ENCODE measurements around the gene DNMT1. TPM values are rescaled to one million over a fixed set of nuclear protein-coding genes. Genes with fewer than 3 reads are reported as not detected.

The DNMT1 gene
- total RNA-seq, 4 donors from 2014 or later, result 20.8 to 51.4 (median 34.8) TPM

- Histone ChIP-seq H3K4me3 (no peak overlapping the region), H3K27ac (replicated peaks in 1 of 4) (no peak overlapping the region), H3K27me3 (no peaks in the 10 kb centered on the region), H3K4me1 (no peaks in the 10 kb centered on the region), H3K36me3 (peaks cover 84 to 97% (median 93%) of the 10 kb centered on the region in 4 donors), H3K9me3 (no peaks in the 10 kb centered on the region)
- DNase-seq (ENCODE audit: extremely low spot score), result no peak
- WGBS, result 90% methylated on average over 12 of the region's 12 CpGs
- intact Hi-C loops (cut with DNase I), result no loop called here
- TF ChIP-seq POLR2A (IDR thresholded peaks at IDR 0.05; ENCODE audit: low read depth) (no peak), CTCF (IDR thresholded peaks at IDR 0.05) (no peak), EP300 (IDR thresholded peaks at IDR 0.05) (no peak)
Observed at GRCh38 chr19:10149427-10149826, 45.3 kb downstream of the DNMT1 start.

- TF ChIP-seq CTCF (IDR thresholded peaks at IDR 0.05) (no peak), POLR2A (IDR thresholded peaks at IDR 0.05; ENCODE audit: low read depth) (no peak), EP300 (IDR thresholded peaks at IDR 0.05) (no peak), POLR2AphosphoS5 (IDR thresholded peaks at IDR 0.05) (no peak)
- intact Hi-C loops (cut with DNase I), result no loop called here
- Histone ChIP-seq H3K4me3 (no peak overlapping the region), H3K9me3 (no peaks in the 10 kb centered on the region), H3K27me3 (no peaks in the 10 kb centered on the region), H3K27ac (replicated peaks in 1 of 4) (no peak overlapping the region), H3K4me1 (no peaks in the 10 kb centered on the region), H3K36me3 (peaks cover 84 to 98% (median 97%) of the 10 kb centered on the region in 4 donors)
- WGBS, result 93% methylated on average over 11 of the region's 14 CpGs
- DNase-seq (ENCODE audit: extremely low spot score), result no peak
Observed at GRCh38 chr19:10146142-10146541, 48.6 kb downstream of the DNMT1 start.

- H3K4me1 ChIP-seq, result no peaks in the 10 kb centered on the region
- intact Hi-C loops (cut with DNase I), result no loop called here
- H3K27ac ChIP-seq (replicated peaks in 1 of 4), result no peak overlapping the region
- H3K36me3 ChIP-seq, result peaks cover 86 to 98% (median 97%) of the 10 kb centered on the region in 4 donors
- H3K27me3 ChIP-seq, result no peaks in the 10 kb centered on the region
- no peak for DNase-seq (ENCODE audit: extremely low spot score)
- 94% methylated on average over 5 of the region's 10 CpGs for WGBS
- TF ChIP-seq POLR2AphosphoS5 (IDR thresholded peaks at IDR 0.05), result no peak
- no peak for TF ChIP-seq POLR2A (IDR thresholded peaks at IDR 0.05; ENCODE audit: low read depth)
- no peak for TF ChIP-seq EP300 (IDR thresholded peaks at IDR 0.05)
- no peak for TF ChIP-seq CTCF (IDR thresholded peaks at IDR 0.05)
- no peak overlapping the region for H3K4me3 ChIP-seq
- no peaks in the 10 kb centered on the region for H3K9me3 ChIP-seq
Observed at GRCh38 chr19:10145031-10145430, 49.7 kb downstream of the DNMT1 start.

- Histone ChIP-seq H3K27ac (replicated peaks in 1 of 4) (no peak overlapping the region), H3K36me3 (peaks cover 86 to 98% (median 97%) of the 10 kb centered on the region in 4 donors), H3K27me3 (no peaks in the 10 kb centered on the region)
Observed at GRCh38 chr19:10144361-10144760, 50.4 kb downstream of the DNMT1 start.

More at GRCh38 chr19:10144361-10144760, 50.4 kb downstream of the DNMT1 start:
- DNase-seq (ENCODE audit: extremely low spot score), result no peak
- TF ChIP-seq EP300 (IDR thresholded peaks at IDR 0.05), result no peak
- no peak for TF ChIP-seq POLR2A (IDR thresholded peaks at IDR 0.05; ENCODE audit: low read depth)
- TF ChIP-seq CTCF (IDR thresholded peaks at IDR 0.05), result no peak
- no peak for TF ChIP-seq POLR2AphosphoS5 (IDR thresholded peaks at IDR 0.05)
- H3K4me3 ChIP-seq, result no peak overlapping the region
- intact Hi-C loops (cut with DNase I), result no loop called here
- H3K9me3 ChIP-seq, result no peaks in the 10 kb centered on the region
- WGBS, result 84% methylated on average over 5 of the region's 10 CpGs
- H3K4me1 ChIP-seq, result no peaks in the 10 kb centered on the region
